H1 (cell line): Measurements from ENCODE around the gene SLC6A8. TPM values are rescaled to one million over a fixed set of nuclear protein-coding genes. Genes with fewer than 3 reads are reported as not detected.
A peak's percentile ranks its signal among the peaks of the same experiment; 100 is the strongest.

Experiments
- CTCF ChIA-PET: fragments of 300-600 bp; sonication (Branson Sonifier 250); formaldehyde crosslinking; loops from one replicate; lab custom pipeline; 2021; ENCODE audit not compliant: partially characterized antibody; lab: Charles Lee
- POLR2A ChIA-PET: fragments of 300-600 bp; sonication (Branson Sonifier 250); formaldehyde crosslinking; loops from one replicate; lab custom pipeline; 2021; ENCODE audit warnings: inconsistent platforms; ENCODE audit not compliant: partially characterized antibody; lab: Charles Lee
- DNase-seq, 2 experiments: peaks; one replicate each; pipeline versions ENCODE4 v3.0.0 to v3.0.0-alpha.2; 2010 to 2022; ENCODE audit warnings: low spot score in 2 of 2, low read depth in 1 of 2, mixed read lengths in 1 of 2
- FAIRE-seq: peaks from 2 replicates; lab custom pipeline; 2011; peaks lifted over from hg19 to GRCh38; lab: Jason Lieb, UNC
- H2AFZ ChIP-seq: 2 replicates; pipeline ENCODE4 v1.8.1; 2012; ENCODE audit warnings: low read length, inconsistent platforms
- H2AK5ac ChIP-seq: 2 replicates; pipeline ENCODE4 v1.6.1; 2013; ENCODE audit warnings: low read depth, low read length
- H2BK120ac ChIP-seq: replicated peaks from 2 replicates; pipeline ENCODE3; 2013; ENCODE audit warnings: low read depth, low read length, inconsistent platforms
- H2BK12ac ChIP-seq: 2 replicates; pipeline ENCODE4 v1.6.1; 2013; ENCODE audit warnings: low read depth, low read length
- H2BK15ac ChIP-seq: 2 replicates; pipeline ENCODE4 v1.6.1; 2013; ENCODE audit warnings: low read length
- H2BK20ac ChIP-seq: 2 replicates; pipeline ENCODE4 v1.6.1; 2013; ENCODE audit warnings: low read length
- H2BK5ac ChIP-seq: 2 replicates; pipeline ENCODE4 v1.6.1; 2013; ENCODE audit warnings: low read depth, low read length
- H3K14ac ChIP-seq: 2 replicates; pipeline ENCODE4 v1.6.1; 2013; ENCODE audit warnings: inconsistent platforms; ENCODE audit not compliant: insufficient read length
- H3K18ac ChIP-seq: 2 replicates; pipeline ENCODE4 v1.6.1; 2013; ENCODE audit warnings: low read length; ENCODE audit errors: extremely low read depth
- H3K23ac ChIP-seq: 2 replicates; pipeline ENCODE4 v1.6.1; 2013; ENCODE audit warnings: inconsistent platforms; ENCODE audit not compliant: insufficient read length
- H3K23me2 ChIP-seq: 2 replicates; pipeline ENCODE4 v1.6.1; 2013; ENCODE audit warnings: low read depth, low read length
- H3K27ac ChIP-seq: 2 replicates; pipeline ENCODE4 v1.6.1; 2011; ENCODE audit warnings: low read depth, low read length, inconsistent platforms
- H3K27me3 ChIP-seq, 4 experiments: replicated peaks in 1 of 4; 1 replicate in 1 of 4; 2 replicates in 3 of 4; pipeline versions ENCODE4 v1.6.1 to v1.8.1; 2011 to 2013; ENCODE audit warnings: low read length in 3 of 4, mild to moderate bottlenecking in 3 of 4, inconsistent platforms in 2 of 4, mixed read lengths in 2 of 4, moderate library complexity in 1 of 4; ENCODE audit not compliant: control insufficient read depth in 3 of 4, insufficient read depth in 3 of 4; ENCODE audit errors: extremely low read depth in 1 of 4
- H3K36me3 ChIP-seq, 4 experiments: 2 replicates each; pipeline versions ENCODE4 v1.6.1 to v1.8.1; 2011 to 2013; ENCODE audit warnings: mild to moderate bottlenecking in 4 of 4, low read length in 3 of 4, moderate library complexity in 2 of 4, control low read depth in 1 of 4, inconsistent platforms in 1 of 4; ENCODE audit not compliant: insufficient read depth in 4 of 4, control insufficient read depth in 2 of 4
- H3K4ac ChIP-seq: replicated peaks from 2 replicates; pipeline ENCODE3; 2013; ENCODE audit warnings: low read length, low read depth, mixed read lengths, inconsistent platforms; ENCODE audit not compliant: insufficient read length
- H3K4me1 ChIP-seq, 4 experiments: replicated peaks in 1 of 4; 1 replicate in 1 of 4; 2 replicates in 3 of 4; pipeline versions ENCODE4 v1.6.1 to v1.8.1; 2011 to 2013; ENCODE audit warnings: low read length in 3 of 4, inconsistent platforms in 2 of 4, mixed read lengths in 1 of 4; ENCODE audit not compliant: insufficient read depth in 4 of 4, control insufficient read depth in 3 of 4
- H3K4me2 ChIP-seq, 2 experiments: 2 replicates each; pipeline versions ENCODE4 v1.6.1 to v1.8.1; 2011 to 2013; ENCODE audit warnings: low read depth in 2 of 2, low read length in 2 of 2, control low read depth in 1 of 2, inconsistent platforms in 1 of 2, mild to moderate bottlenecking in 1 of 2; ENCODE audit not compliant: insufficient read depth in 1 of 2
- H3K4me3 ChIP-seq, 4 experiments: fragments of 200-600, 300-600 bp in 1 of 4; sonication (generic), shearing (Covaris generic), sonication (Bioruptor Twin) in 1 of 4; 2 replicates each; pipeline versions ENCODE4 v1.5.1 to v1.8.1; 2011 to 2016; ENCODE audit warnings: low read length in 4 of 4, low read depth in 3 of 4, control low read depth in 2 of 4, inconsistent platforms in 2 of 4, mild to moderate bottlenecking in 2 of 4, mixed read lengths in 1 of 4, moderate library complexity in 1 of 4; ENCODE audit not compliant: insufficient read depth in 2 of 4; ENCODE audit errors: extremely low read depth in 1 of 4
- H3K56ac ChIP-seq: replicated peaks from 2 replicates; pipeline ENCODE3; 2013; ENCODE audit warnings: low read depth, mild to moderate bottlenecking, mixed read lengths, low read length, inconsistent platforms; ENCODE audit not compliant: insufficient read length
- H3K79me1 ChIP-seq: 2 replicates; pipeline ENCODE4 v1.6.1; 2013; ENCODE audit warnings: low read depth, low read length, control low read depth
- H3K79me2 ChIP-seq, 2 experiments: 2 replicates each; pipeline versions ENCODE4 v1.6.1 to v1.8.1; 2012 to 2013; ENCODE audit warnings: low read length in 2 of 2, mild to moderate bottlenecking in 2 of 2, inconsistent platforms in 1 of 2; ENCODE audit not compliant: insufficient read depth in 2 of 2, control insufficient read depth in 1 of 2
- H3K9ac ChIP-seq, 4 experiments: replicated peaks in 1 of 4; 1 replicate in 1 of 4; 2 replicates in 3 of 4; pipeline versions ENCODE4 v1.6.1 to v1.8.1; 2011 to 2013; ENCODE audit warnings: low read depth in 3 of 4, low read length in 3 of 4, control low read depth in 2 of 4, mild to moderate bottlenecking in 2 of 4, moderate library complexity in 2 of 4, inconsistent platforms in 1 of 4; ENCODE audit errors: extremely low read depth in 1 of 4
- H3K9me3 ChIP-seq, 2 experiments: 2 replicates each; pipeline versions ENCODE4 v1.6.1 to v1.8.1; 2012 to 2013; ENCODE audit warnings: mild to moderate bottlenecking in 2 of 2, moderate library complexity in 2 of 2, control low read depth in 1 of 2, inconsistent platforms in 1 of 2, low read depth in 1 of 2, low read length in 1 of 2, mixed read lengths in 1 of 2; ENCODE audit not compliant: insufficient read depth in 2 of 2
- H4K20me1 ChIP-seq, 2 experiments: replicated peaks in 1 of 2; 2 replicates each; pipeline versions ENCODE3 to v1.8.1; 2011 to 2013; ENCODE audit warnings: inconsistent platforms in 2 of 2, low read length in 2 of 2, mild to moderate bottlenecking in 1 of 2; ENCODE audit not compliant: insufficient read depth in 2 of 2, control insufficient read depth in 1 of 2
- H4K5ac ChIP-seq: 2 replicates; pipeline ENCODE4 v1.6.1; 2013; ENCODE audit warnings: low read length, low read depth, mixed read lengths, inconsistent platforms; ENCODE audit not compliant: insufficient read length
- H4K8ac ChIP-seq: 2 replicates; pipeline ENCODE4 v1.8.0; 2013; ENCODE audit warnings: mild to moderate bottlenecking, moderate library complexity, low read length, inconsistent platforms; ENCODE audit not compliant: insufficient read depth; ENCODE audit errors: extremely low read depth
- H4K91ac ChIP-seq: replicated peaks from 2 replicates; pipeline ENCODE3; 2013; ENCODE audit warnings: low read length, mixed read lengths, inconsistent platforms; ENCODE audit not compliant: insufficient read length
- BRCA1 ChIP-seq: IDR thresholded peaks from 2 replicates; pipeline ENCODE4 v1.6.1; 2012; ENCODE audit warnings: low read depth, low read length, improper control_type of control experiment
- KDM1A ChIP-seq: fragments of 200-600, 300-600 bp; sonication (generic); IDR thresholded peaks from 2 replicates; pipeline ENCODE4 v1.7.1; 2016; ENCODE audit warnings: mild to moderate bottlenecking, low read length, borderline replicate concordance
- NRF1 ChIP-seq: IDR thresholded peaks from 2 replicates; pipeline ENCODE4 v1.6.1; 2011; ENCODE audit warnings: mild to moderate bottlenecking, low read depth, low read length, improper control_type of control experiment
- POLR2A ChIP-seq, 2 experiments: IDR thresholded peaks; 1 replicate in 1 of 2; 2 replicates in 1 of 2; pipeline ENCODE4 v1.6.1; 2011; ENCODE audit warnings: low read depth in 2 of 2, low read length in 2 of 2, mild to moderate bottlenecking in 2 of 2; ENCODE audit errors: control extremely low read depth in 1 of 2
- SAP30 ChIP-seq: fragments of 300-600 bp; sonication (generic); IDR thresholded peaks from 2 replicates; pipeline ENCODE4 v1.7.1; 2012; ENCODE audit warnings: low read length, moderate library complexity, mild to moderate bottlenecking, inconsistent platforms; ENCODE audit not compliant: insufficient read depth, insufficient replicate concordance
- SIN3A ChIP-seq, 2 experiments: IDR thresholded peaks in 1 of 2; conservative IDR thresholded peaks in 1 of 2; 2 replicates each; pipeline ENCODE4 v1.6.1; 2011 to 2012; ENCODE audit warnings: low read length in 2 of 2, improper control_type of control experiment in 1 of 2, low read depth in 1 of 2, mild to moderate bottlenecking in 1 of 2
- SP4 ChIP-seq: IDR thresholded peaks from 2 replicates; pipeline ENCODE4 v1.6.1; 2012; ENCODE audit warnings: low read length, inconsistent platforms
- WGBS, 2 experiments: shearing (Covaris generic) in 1 of 2; methylation state at CpG; one replicate each; pipeline versions ENCODE4 v1.1.6 to v1.1.7; 2013 to 2015; ENCODE audit warnings: low lambda C conversion rate in 2 of 2, mixed read lengths in 2 of 2, inconsistent platforms in 1 of 2, low coverage in 1 of 2, missing lambda C conversion rate in 1 of 2; ENCODE audit not compliant: insufficient replicate concordance in 2 of 2, insufficient coverage in 1 of 2, insufficient read length in 1 of 2; ENCODE audit errors: extremely low coverage in 1 of 2, missing lambda C conversion rate in 1 of 2; 5-methylcytosine and 5-hydroxymethylcytosine counted together
- polyA plus RNA-seq, 7 experiments: library from polyadenylated mRNA; depleted of rRNA in 3 of 7; stranded (reverse) in 5 of 7; unstranded in 2 of 7; fragments of >200 nt in 5 of 7; fragments of 200-250 nt in 2 of 7; gene quantifications; 1 replicate in 5 of 7; 2 replicates in 1 of 7; 4 replicates in 1 of 7; pipeline versions ENCODE4 v1.2.1 to v1.2.3, GENCODE V29; 2011 to 2013; ENCODE audit warnings: missing spikeins in 2 of 7, mixed read lengths in 2 of 7
- total RNA-seq: library from RNA; stranded (reverse); fragmentation: NEBNext Ultra II Directional; extraction: Animal tissue kit (Norgen Biotek cat#: 25700); gene quantifications from 2 replicates; pipeline ENCODE4 v1.2.1, GENCODE V29; 2021
- TF ChIP-seq, protein P1 (sequence below), 3 experiments: IDR thresholded peaks; 1 replicate in 2 of 3; 2 replicates in 1 of 3; pipeline versions ENCODE4 v1.5.1 to v1.6.1; 2011; ENCODE audit warnings: low read length in 3 of 3, mild to moderate bottlenecking in 3 of 3, inconsistent platforms in 2 of 3, low read depth in 1 of 3, moderate library complexity in 1 of 3; ENCODE audit not compliant: insufficient read depth in 1 of 3; ENCODE audit errors: control extremely low read depth in 1 of 3
- TF ChIP-seq, protein P2 (sequence below): IDR thresholded peaks from 2 replicates; pipeline ENCODE4 v1.6.1; 2011; ENCODE audit warnings: low read depth, mild to moderate bottlenecking, low read length; ENCODE audit not compliant: insufficient read depth

SLC6A8 gene
- total and polyA plus RNA-seq, 2 of the 8 experiments (the other 6 are each of a cell fraction or from before 2014, with no cell fraction given) = 87.7 to 94.7 TPM

- H2AFZ ChIP-seq = no peak overlapping the region
- peaks cover 0 to 11% of the 10 kb centered on the region in 2 experiments; a peak in 3 of 4 replicates for H3K79me2 ChIP-seq
- H2BK120ac ChIP-seq = no peak overlapping the region
- H3K27ac ChIP-seq = peak overlapping the region; percentile 73; the same call in 1 of the 2 replicates
- H3K4me2 ChIP-seq = peak overlapping the region; percentile 45 to 57
- FAIRE-seq (no peak), DNase-seq (no peak)
- POLR2A ChIA-PET = interaction anchor here (0.9 to 1.5 kb wide), 5 partner anchors 9 to 240 kb away, joined by 3 to 4 read pairs (median 4); partner anchors contain the start of gene ARHGAP4
- peak overlapping the region in 1 of 4 experiments; percentile 48; a peak in 3 of 8 replicates for H3K4me3 ChIP-seq
- no peaks in the 10 kb centered on the region for H3K27me3 ChIP-seq
- peak overlapping the region; percentile 66 for H4K5ac ChIP-seq
- CTCF ChIA-PET = interaction anchor here (1.1 to 2.9 kb wide), 6 partner anchors 10 to 117 kb away, joined by 3 to 24 read pairs (median 8); no protein-coding TSS in a partner anchor
- peak overlapping the region in 2 of 4 experiments; percentile 8 to 30; a peak in 2 of 7 replicates for H3K9ac ChIP-seq
- H3K36me3 ChIP-seq = peaks cover 0 to 4% (median 0%) of the 10 kb centered on the region in 4 experiments; a peak in 1 of 8 replicates
- no peaks in the 10 kb centered on the region; the same call in 1 of the 2 replicates for H3K79me1 ChIP-seq
- H2BK15ac ChIP-seq = no peak overlapping the region
- no peak overlapping the region for H3K4ac ChIP-seq
- peaks cover 2 to 3% of the 10 kb centered on the region in 2 experiments for H4K20me1 ChIP-seq
- peak overlapping the region; percentile 91 for H4K91ac ChIP-seq
- peak overlapping the region; percentile 30 for H3K56ac ChIP-seq
- H3K23ac ChIP-seq = no peak overlapping the region
- H2BK12ac ChIP-seq = no peak overlapping the region
- H2AK5ac ChIP-seq = no peak overlapping the region
- no peak overlapping the region for H2BK20ac ChIP-seq
- H3K9me3 ChIP-seq = peaks cover 4 to 5% of the 10 kb centered on the region in 2 experiments; a peak in 2 of 4 replicates
- WGBS, 2 experiments = 10% methylated on average over 8 of the region's 21 CpGs; no CpG with 5 or more reads in 1 of the 2 experiments
- peaks cover 0 to 24% (median 11%) of the 10 kb centered on the region in 4 experiments; a peak in 6 of 7 replicates for H3K4me1 ChIP-seq
- H3K23me2 ChIP-seq = no peaks in the 10 kb centered on the region
- H4K8ac ChIP-seq = peak overlapping the region; percentile 85; the same call in 1 of the 2 replicates
- H3K18ac ChIP-seq = peak overlapping the region; percentile 32; the same call in 1 of the 2 replicates
- H2BK5ac ChIP-seq = peak overlapping the region; percentile 78; the same call in 1 of the 2 replicates
- H3K14ac ChIP-seq = no peak overlapping the region
- no peak for TF ChIP-seq SIN3A (conservative IDR thresholded peaks at IDR 0.05 in 1 of 2, IDR thresholded peaks at IDR 0.05 in 1 of 2; ENCODE audit: low read depth in 1 of 2, low read length in 2 of 2)
- TF ChIP-seq SP4 = no peak
- no peak for TF ChIP-seq KDM1A
- no peak for TF ChIP-seq BRCA1
- TF ChIP-seq POLR2A (IDR thresholded peaks at IDR 0.05; ENCODE audit: control extremely low read depth in 1 of 2, low read depth in 2 of 2, low read length in 2 of 2) = no peak
- TF ChIP-seq, protein P1, sequence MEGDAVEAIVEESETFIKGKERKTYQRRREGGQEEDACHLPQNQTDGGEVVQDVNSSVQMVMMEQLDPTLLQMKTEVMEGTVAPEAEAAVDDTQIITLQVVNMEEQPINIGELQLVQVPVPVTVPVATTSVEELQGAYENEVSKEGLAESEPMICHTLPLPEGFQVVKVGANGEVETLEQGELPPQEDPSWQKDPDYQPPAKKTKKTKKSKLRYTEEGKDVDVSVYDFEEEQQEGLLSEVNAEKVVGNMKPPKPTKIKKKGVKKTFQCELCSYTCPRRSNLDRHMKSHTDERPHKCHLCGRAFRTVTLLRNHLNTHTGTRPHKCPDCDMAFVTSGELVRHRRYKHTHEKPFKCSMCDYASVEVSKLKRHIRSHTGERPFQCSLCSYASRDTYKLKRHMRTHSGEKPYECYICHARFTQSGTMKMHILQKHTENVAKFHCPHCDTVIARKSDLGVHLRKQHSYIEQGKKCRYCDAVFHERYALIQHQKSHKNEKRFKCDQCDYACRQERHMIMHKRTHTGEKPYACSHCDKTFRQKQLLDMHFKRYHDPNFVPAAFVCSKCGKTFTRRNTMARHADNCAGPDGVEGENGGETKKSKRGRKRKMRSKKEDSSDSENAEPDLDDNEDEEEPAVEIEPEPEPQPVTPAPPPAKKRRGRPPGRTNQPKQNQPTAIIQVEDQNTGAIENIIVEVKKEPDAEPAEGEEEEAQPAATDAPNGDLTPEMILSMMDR (IDR thresholded peaks at IDR 0.05; ENCODE audit: control extremely low read depth in 1 of 3, insufficient read depth in 1 of 3, low read depth in 1 of 3, low read length in 3 of 3) = no peak
- TF ChIP-seq SAP30 = no peak
- TF ChIP-seq, protein P2, sequence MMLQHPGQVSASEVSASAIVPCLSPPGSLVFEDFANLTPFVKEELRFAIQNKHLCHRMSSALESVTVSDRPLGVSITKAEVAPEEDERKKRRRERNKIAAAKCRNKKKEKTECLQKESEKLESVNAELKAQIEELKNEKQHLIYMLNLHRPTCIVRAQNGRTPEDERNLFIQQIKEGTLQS = no peak
- TF ChIP-seq NRF1 = no peak
Measured at GRCh38 chrX:153685156-153685536, 2.6 kb upstream of the SLC6A8 start.
